ENCODE results near the gene BLM. TPM values are rescaled to one million over a fixed set of nuclear protein-coding genes. Genes with fewer than 3 reads are reported as not detected.

Gene BLM
- total and polyA plus RNA-seq, 2 of the 13 experiments (the other 11 are each of a cell fraction or from before 2014, with no cell fraction given) = 5.1 to 11.8 TPM

- no peak for TF ChIP-seq ZNF407 (CRISPR knock-in tag; IDR thresholded peaks at IDR 0.05; ENCODE audit: not compliant biosample characterization)
- no peak for TF ChIP-seq FUBP1 (CRISPR knock-in tag; IDR thresholded peaks at IDR 0.05; ENCODE audit: borderline replicate concordance)
- TF ChIP-seq E2F5 (CRISPR knock-in tag; conservative IDR thresholded peaks at IDR 0.05) = no peak
- no peak for TF ChIP-seq ZSCAN29 (CRISPR knock-in tag; conservative IDR thresholded peaks at IDR 0.05)
- no peak for TF ChIP-seq TCF7L2 (IDR thresholded peaks at IDR 0.05; ENCODE audit: low read depth, low read length)
- no peak for TF ChIP-seq ZNF563 (CRISPR knock-in tag; IDR thresholded peaks at IDR 0.05)
Observed at GRCh38 chr15:90790057-90790456, 72.9 kb downstream of the BLM start (continued).

Data from HepG2 (cell line).